Bone marrow (tissue), 2 donors: ENCODE results near the gene LDB1.

Experiments
- DNase-seq, 2 donors: peaks; one replicate each; lab custom pipeline; 2025; lab: John Stamatoyannopoulos, UW

Gene LDB1

GRCh38 chr10:102113261-102113955 lies 6.8 kb downstream of the LDB1 start:
- no peak for DNase-seq

GRCh38 chr10:102112210-102112817 lies 7.9 kb downstream of the LDB1 start:
- no peak for DNase-seq

- DNase-seq, result no peak
Measured at GRCh38 chr10:102111276-102111675, 8.9 kb downstream of the LDB1 start.

GRCh38 chr10:102109166-102110116 lies 10.7 kb downstream of the LDB1 start:
- DNase-seq, result no peak

- DNase-seq, result no peak
Measured at GRCh38 chr10:102106998-102107397, 13.2 kb downstream of the LDB1 start.

- DNase-seq, result no peak
Measured at GRCh38 chr10:102102421-102102820, 17.7 kb downstream of the LDB1 start.

- no peak for DNase-seq
Measured at GRCh38 chr10:102101152-102101551, 19.0 kb downstream of the LDB1 start.

GRCh38 chr10:102096449-102096848 lies 23.7 kb downstream of the LDB1 start:
- no peak for DNase-seq

GRCh38 chr10:102090772-102091171 lies 29.4 kb downstream of the LDB1 start:
- DNase-seq, result no peak

GRCh38 chr10:102086196-102086595 lies 34.0 kb downstream of the LDB1 start:
- DNase-seq, result no peak

- DNase-seq, result no peak
Measured at GRCh38 chr10:102085336-102085735, 34.8 kb downstream of the LDB1 start.

GRCh38 chr10:102083541-102083940 lies 36.6 kb downstream of the LDB1 start:
- DNase-seq, result no peak

- DNase-seq, result peak; percentile 42 to 79
Measured at GRCh38 chr10:102072673-102073527, 47.3 kb downstream of the LDB1 start.

- DNase-seq, result peak in 1 of 2 donors; percentile 2
Measured at GRCh38 chr10:102069071-102069470, 51.1 kb downstream of the LDB1 start.

GRCh38 chr10:102068216-102068615 lies 52.0 kb downstream of the LDB1 start:
- no peak for DNase-seq

GRCh38 chr10:102067091-102067916 lies 52.9 kb downstream of the LDB1 start:
- DNase-seq, result no peak

GRCh38 chr10:102066399-102067088 lies 53.6 kb downstream of the LDB1 start:
- DNase-seq, result no peak

GRCh38 chr10:102065561-102066398 lies 54.4 kb downstream of the LDB1 start:
- peak in 1 of 2 donors; percentile 63 for DNase-seq

- DNase-seq, result peak; percentile 64 to 74
Measured at GRCh38 chr10:102064868-102065560, 55.2 kb downstream of the LDB1 start, which contains the start of gene HPS6. TSS of gene HPS6 (plus strand) at chr10:102065349. CDS start at chr10:102065475, 126 bp downstream.
